B cell (primary cell): ENCODE data around the gene WNT9A. TPM values are rescaled to one million over a fixed set of nuclear protein-coding genes. Genes with fewer than 3 reads are reported as not detected.

Experiments used
- ATAC-seq: fragments of 200-7000 bp; cut with Tn5 transposase; one replicate; pipeline ENCODE4 v1.10.0; 2021; ENCODE audit warnings: low read depth, mild to moderate bottlenecking, moderate number of reproducible peaks, moderate library complexity
- CTCF ChIA-PET: fragments of 350-600 bp; sonication (Branson Sonifier 250); formaldehyde crosslinking; loops from one replicate; lab custom pipeline; 2021; ENCODE audit warnings: antibody characterized with exemption, inconsistent platforms; lab: Charles Lee
- POLR2A ChIA-PET: fragments of 350-600 bp; sonication (Branson Sonifier 250); formaldehyde crosslinking; loops from one replicate; lab custom pipeline; 2021; ENCODE audit warnings: antibody characterized with exemption; lab: Charles Lee
- DNase-seq: peaks from one replicate; pipeline ENCODE4 v3.0.0; 2013
- H2AFZ ChIP-seq: 2 replicates; pipeline ENCODE4 v1.6.1; 2012; ENCODE audit warnings: mild to moderate bottlenecking, low read depth, low read length; ENCODE audit not compliant: insufficient read depth, poor library complexity, severe bottlenecking
- H3K27ac ChIP-seq, 2 donors: 1 replicate in 1 of 2; 2 replicates in 1 of 2; pipeline ENCODE4 v1.5.1; 2012 to 2013; ENCODE audit warnings: low read length in 2 of 2, mild to moderate bottlenecking in 2 of 2, moderate library complexity in 1 of 2
- H3K27me3 ChIP-seq, 4 experiments: fragments of 200-600 bp in 1 of 4; sonication (generic) in 1 of 4; replicated peaks in 1 of 4; 1 replicate in 2 of 4; 2 replicates in 2 of 4; pipeline versions ENCODE4 v1.6.1 to v1.7.0; 2013 to 2016; ENCODE audit warnings: low read length in 3 of 4, mild to moderate bottlenecking in 2 of 4, mixed read lengths in 1 of 4, moderate library complexity in 1 of 4; ENCODE audit not compliant: insufficient read depth in 4 of 4, control insufficient read depth in 3 of 4; ENCODE audit errors: control extremely low read depth in 1 of 4
- H3K36me3 ChIP-seq, 2 experiments: replicated peaks in 1 of 2; 1 replicate in 1 of 2; 2 replicates in 1 of 2; pipeline versions ENCODE4 v1.6.1 to v1.7.1; 2013; ENCODE audit warnings: low read length in 1 of 2; ENCODE audit not compliant: insufficient read depth in 2 of 2, control insufficient read depth in 1 of 2; ENCODE audit errors: control extremely low read depth in 1 of 2, extremely low read depth in 1 of 2
- H3K4me1 ChIP-seq, 2 donors: fragments of 200-600 bp in 1 of 2; sonication (generic) in 1 of 2; 1 replicate in 1 of 2; 2 replicates in 1 of 2; pipeline versions ENCODE4 v1.5.1 to v1.6.1; 2013 to 2017; ENCODE audit warnings: low read length in 2 of 2; ENCODE audit not compliant: control insufficient read depth in 2 of 2, insufficient read depth in 2 of 2
- H3K4me2 ChIP-seq: replicated peaks from 2 replicates; pipeline ENCODE3; 2012; ENCODE audit warnings: mild to moderate bottlenecking, low read depth, low read length; ENCODE audit not compliant: poor library complexity, severe bottlenecking
- H3K4me3 ChIP-seq, 5 experiments: fragments of 200-600 bp in 1 of 5; sonication (generic) in 1 of 5; 1 replicate in 3 of 5; 2 replicates in 2 of 5; pipeline versions ENCODE4 v1.5.1 to v1.7.0; 2011 to 2016; ENCODE audit warnings: low read length in 4 of 5, mild to moderate bottlenecking in 4 of 5, low read depth in 2 of 5, control low read depth in 1 of 5, moderate library complexity in 1 of 5; ENCODE audit not compliant: insufficient read depth in 1 of 5; ENCODE audit errors: control extremely low read depth in 1 of 5, extremely low read depth in 1 of 5
- H3K79me2 ChIP-seq: fragments of 200-600 bp; sonication (generic); one replicate; pipeline ENCODE4 v1.6.0; 2016; ENCODE audit warnings: low read length; ENCODE audit not compliant: control insufficient read depth, insufficient read depth
- H3K9ac ChIP-seq: fragments of 200-600 bp; sonication (generic); 2 replicates; pipeline ENCODE4 v1.6.1; 2017; ENCODE audit warnings: mild to moderate bottlenecking, low read length, moderate library complexity
- H3K9me3 ChIP-seq, 3 donors: one replicate each; pipeline versions ENCODE4 v1.6.1 to v1.7.1; 2013; ENCODE audit warnings: low read length in 2 of 3; ENCODE audit not compliant: control insufficient read depth in 2 of 3, insufficient read depth in 1 of 3; ENCODE audit errors: control extremely low read depth in 1 of 3
- H4K20me1 ChIP-seq: 2 replicates; pipeline ENCODE4 v1.6.0; 2012; ENCODE audit warnings: mild to moderate bottlenecking, low read length; ENCODE audit not compliant: insufficient read depth, control insufficient read depth, poor library complexity, severe bottlenecking
- H3K27ac Mint-ChIP-seq: one replicate; pipeline ENCODE4 v1.8.0; 2021; ENCODE audit warnings: mixed read lengths
- H3K27me3 Mint-ChIP-seq: one replicate; pipeline ENCODE4 v1.8.0; 2021; ENCODE audit warnings: mixed read lengths
- H3K4me1 Mint-ChIP-seq: one replicate; pipeline ENCODE4 v1.8.0; 2021; ENCODE audit warnings: mixed read lengths
- H3K4me3 Mint-ChIP-seq: one replicate; pipeline ENCODE4 v1.8.0; 2021; ENCODE audit warnings: mixed read lengths
- H3K9me3 Mint-ChIP-seq: one replicate; pipeline ENCODE4 v1.8.0; 2022; ENCODE audit warnings: mixed read lengths; ENCODE audit not compliant: insufficient read depth
- CTCF ChIP-seq: fragments of 200-600 bp; IDR thresholded peaks from one replicate; pipeline ENCODE4 v1.8.0; 2022; ENCODE audit warnings: antibody characterized with exemption, mild to moderate bottlenecking
- EZH2 ChIP-seq: IDR thresholded peaks from 2 replicates; pipeline ENCODE4 v1.6.1; 2012; ENCODE audit warnings: borderline replicate concordance, low read depth, mild to moderate bottlenecking, moderate library complexity, low read length; ENCODE audit not compliant: insufficient read depth, poor library complexity, severe bottlenecking
- WGBS: methylation state at CpG from one replicate; pipeline ENCODE4 v1.1.5; 2013; ENCODE audit warnings: missing lambda C conversion rate; ENCODE audit not compliant: insufficient coverage; 5-methylcytosine and 5-hydroxymethylcytosine counted together
- intact Hi-C: fragments of 100-400 bp; cut with micrococcal nuclease; formaldehyde crosslinking; loops from one replicate; pipeline ENCODE4 v1.10.0; 2022
- polyA plus RNA-seq: library from polyadenylated mRNA; depleted of rRNA; stranded (reverse); fragments of >200 nt; gene quantifications from 2 replicates; pipeline ENCODE4 v1.2.3, GENCODE V29; 2012
- total RNA-seq, 2 donors: library from RNA; stranded (reverse); fragments of 120-200 nt in 1 of 2; gene quantifications; 1 replicate in 1 of 2; 2 replicates in 1 of 2; pipeline versions ENCODE4 v1.2.3 to v1.2.4, GENCODE V29; 2013 to 2022

The WNT9A gene
- total and polyA plus RNA-seq, 2 donors (not counting 1 experiment from before 2014, with no cell fraction given): 0.04 TPM; not detected in 1

GRCh38 chr1:227935826-227936225, 11.9 kb downstream of the WNT9A start:
- CTCF ChIA-PET: no interaction called here
- no peak overlapping the region for H3K4me3 ChIP-seq
- TF ChIP-seq CTCF: no peak
- no peak for TF ChIP-seq EZH2
- DNase-seq (no peak), ATAC-seq (no peak)
- no peak overlapping the region for H3K4me3 Mint-ChIP-seq
- H2AFZ ChIP-seq: no peak overlapping the region
- H3K36me3 ChIP-seq: no peaks in the 10 kb centered on the region
- intact Hi-C loops: no loop called here
- no peak overlapping the region for H3K27ac ChIP-seq
- no peaks in the 10 kb centered on the region for H4K20me1 ChIP-seq
- no peaks in the 10 kb centered on the region for H3K4me1 ChIP-seq
- H3K27me3 ChIP-seq: no peaks in the 10 kb centered on the region
- H3K27ac Mint-ChIP-seq: no peak overlapping the region
- no peaks in the 10 kb centered on the region for H3K9me3 Mint-ChIP-seq
- no peak overlapping the region for H3K4me2 ChIP-seq
- H3K9me3 ChIP-seq: no peaks in the 10 kb centered on the region
- no peak overlapping the region for H3K9ac ChIP-seq
- 96% methylated on average over 7 of the region's 7 CpGs for WGBS
- no peaks in the 10 kb centered on the region for H3K79me2 ChIP-seq
- POLR2A ChIA-PET: no interaction called here
- H3K4me1 Mint-ChIP-seq: no peaks in the 10 kb centered on the region
- H3K27me3 Mint-ChIP-seq: peaks cover 23% of the 10 kb centered on the region

DNA sequence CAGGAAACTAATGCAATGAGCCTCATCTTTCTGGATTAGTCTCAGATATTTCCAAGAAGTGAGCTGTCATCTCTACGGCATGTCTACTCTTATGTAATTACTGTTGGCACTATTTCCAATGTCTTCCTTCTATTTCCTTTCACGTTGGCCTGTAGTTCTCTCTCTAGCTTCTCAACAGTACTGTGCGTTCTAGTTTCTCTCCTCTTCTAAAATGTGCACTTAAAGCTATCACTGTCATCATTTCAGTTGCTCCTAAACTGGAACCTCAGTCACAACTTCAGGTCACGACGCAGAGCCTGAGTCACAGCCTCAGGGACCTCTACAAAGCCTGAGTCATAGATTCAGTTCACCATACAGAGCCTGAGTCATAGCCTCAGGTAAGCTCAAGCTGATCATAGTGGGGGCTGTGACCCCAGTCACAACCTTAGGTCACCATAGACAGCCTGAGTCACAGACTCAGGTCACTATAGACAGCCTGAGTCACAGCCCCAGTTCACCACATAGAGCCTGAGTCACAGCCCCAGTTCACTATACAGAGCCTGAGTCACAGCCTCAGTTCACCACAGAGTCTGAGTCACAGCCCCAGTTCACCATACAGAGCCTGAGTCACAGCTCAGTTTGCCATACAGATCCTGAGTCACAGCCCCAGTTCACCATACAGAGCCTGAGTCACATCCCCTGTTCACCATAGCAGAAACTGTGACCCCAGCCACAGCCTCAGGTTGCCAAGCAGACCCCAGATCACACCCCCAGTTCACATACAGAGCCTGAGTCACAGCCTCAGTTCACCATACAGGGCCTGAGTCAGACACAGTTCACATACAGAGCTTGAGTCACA, 13.0 kb downstream of the WNT9A start:
- no peak overlapping the region for H3K4me3 ChIP-seq
- WGBS: 67% methylated on average over 5 of the region's 5 CpGs
- Mint-ChIP-seq H3K27me3 (peaks cover 23% of the 10 kb centered on the region), H3K4me3 (no peak overlapping the region), H3K4me1 (no peaks in the 10 kb centered on the region), H3K27ac (no peak overlapping the region), H3K9me3 (no peaks in the 10 kb centered on the region)
- H3K4me1 ChIP-seq: no peaks in the 10 kb centered on the region
- no peak for DNase-seq
- H3K27me3 ChIP-seq: no peaks in the 10 kb centered on the region
- no peak overlapping the region for H3K27ac ChIP-seq
- TF ChIP-seq EZH2 (no peak), CTCF (no peak)
- H2AFZ ChIP-seq: no peak overlapping the region
- POLR2A ChIA-PET: no interaction called here
- H3K9me3 ChIP-seq: no peaks in the 10 kb centered on the region
- no peaks in the 10 kb centered on the region for H4K20me1 ChIP-seq
- no peak for ATAC-seq
- CTCF ChIA-PET: no interaction called here
- H3K79me2 ChIP-seq: no peaks in the 10 kb centered on the region
- H3K9ac ChIP-seq: no peak overlapping the region
- no peak overlapping the region for H3K4me2 ChIP-seq
- intact Hi-C loops: no loop called here
- no peaks in the 10 kb centered on the region for H3K36me3 ChIP-seq
